WTC11 (cell line): ENCODE data around the gene TIGD7. TPM values are rescaled to one million over a fixed set of nuclear protein-coding genes. Genes with fewer than 3 reads are reported as not detected.

Experiments used
- ATAC-seq: fragments of 200-7000 bp; cut with Tn5 transposase; 2 replicates; pipeline ENCODE4 v1.10.0; 2021; ENCODE audit warnings: mild to moderate bottlenecking, moderate library complexity
- CTCF ChIA-PET: fragments of 300-600 bp; sonication (Branson Sonifier 250); formaldehyde crosslinking; loops from one replicate; lab custom pipeline; 2021; ENCODE audit warnings: antibody characterized with exemption; lab: Charles Lee
- POLR2A ChIA-PET: fragments of 350-600 bp; sonication (Branson Sonifier 250); formaldehyde crosslinking; loops from one replicate; lab custom pipeline; 2021; ENCODE audit warnings: antibody characterized with exemption; lab: Charles Lee
- DNase-seq: peaks from one replicate; pipeline ENCODE4 v3.0.0; 2021; ENCODE audit warnings: low spot score
- H3K27ac Mint-ChIP-seq: 2 replicates; pipeline ENCODE4 v1.8.0; 2021; ENCODE audit warnings: mixed read lengths
- H3K27me3 Mint-ChIP-seq: 2 replicates; pipeline ENCODE4 v1.8.0; 2021; ENCODE audit warnings: low read depth, mild to moderate bottlenecking, moderate library complexity, mixed read lengths
- H3K36me3 Mint-ChIP-seq: 2 replicates; pipeline ENCODE4 v1.8.0; 2021; ENCODE audit warnings: mixed read lengths
- H3K4me1 Mint-ChIP-seq: 2 replicates; pipeline ENCODE4 v1.8.0; 2022; ENCODE audit warnings: mixed read lengths
- H3K4me3 Mint-ChIP-seq: 2 replicates; pipeline ENCODE4 v1.8.0; 2021; ENCODE audit warnings: mild to moderate bottlenecking, moderate library complexity, mixed read lengths
- H3K9me3 Mint-ChIP-seq: 2 replicates; pipeline ENCODE4 v1.8.0; 2021; ENCODE audit warnings: mixed read lengths
- CBFB ChIP-seq: sonication (generic); formaldehyde crosslinking; IDR thresholded peaks from 2 replicates; pipeline ENCODE4 v1.8.1; 2022; ENCODE audit warnings: mild to moderate bottlenecking, low read depth, missing genetic modification reagents
- ESRRA ChIP-seq: sonication (generic); formaldehyde crosslinking; IDR thresholded peaks from 2 replicates; pipeline ENCODE4 v1.8.1; 2022; ENCODE audit warnings: mild to moderate bottlenecking, missing genetic modification reagents, borderline replicate concordance
- FOXK1 ChIP-seq: sonication (generic); formaldehyde crosslinking; IDR thresholded peaks from 2 replicates; pipeline ENCODE4 v1.8.0; 2022; ENCODE audit warnings: mild to moderate bottlenecking, moderate library complexity, missing genetic modification reagents
- FOXP4 ChIP-seq: sonication (generic); formaldehyde crosslinking; IDR thresholded peaks from 2 replicates; pipeline ENCODE4 v1.8.0; 2022; ENCODE audit warnings: mild to moderate bottlenecking, missing genetic modification reagents
- GABPB1 ChIP-seq: sonication (generic); formaldehyde crosslinking; IDR thresholded peaks from 2 replicates; pipeline ENCODE4 v1.8.1; 2023; ENCODE audit warnings: mild to moderate bottlenecking, missing genetic modification reagents
- HMGXB4 ChIP-seq: sonication (generic); formaldehyde crosslinking; IDR thresholded peaks from 2 replicates; pipeline ENCODE4 v1.8.1; 2023; ENCODE audit warnings: mild to moderate bottlenecking, moderate library complexity, missing genetic modification reagents
- MAX ChIP-seq: sonication (generic); formaldehyde crosslinking; IDR thresholded peaks from 2 replicates; pipeline ENCODE4 v1.8.0; 2022; ENCODE audit warnings: mild to moderate bottlenecking, missing genetic modification reagents
- RELA ChIP-seq: sonication (generic); formaldehyde crosslinking; IDR thresholded peaks from 2 replicates; pipeline ENCODE4 v1.8.1; 2022; ENCODE audit warnings: missing genetic modification reagents, mild to moderate bottlenecking, borderline replicate concordance
- RORB ChIP-seq: fragments of 250-450 bp; sonication (Bioruptor Pico); IDR thresholded peaks from 2 replicates; pipeline ENCODE4 v1.9.0; 2021; ENCODE audit warnings: mild to moderate bottlenecking
- ZBTB21 ChIP-seq: sonication (generic); formaldehyde crosslinking; IDR thresholded peaks from 2 replicates; pipeline ENCODE4 v1.8.1; 2023; ENCODE audit warnings: mild to moderate bottlenecking, missing genetic modification reagents, borderline replicate concordance
- ZMAT4 ChIP-seq: fragments of 250-450 bp; sonication (Bioruptor Pico); IDR thresholded peaks from 2 replicates; pipeline ENCODE4 v1.9.0; 2021; ENCODE audit warnings: mild to moderate bottlenecking
- ZNF263 ChIP-seq: sonication (generic); formaldehyde crosslinking; IDR thresholded peaks from 2 replicates; pipeline ENCODE4 v1.8.1; 2022; ENCODE audit warnings: low read depth, mild to moderate bottlenecking, moderate library complexity, missing genetic modification reagents
- ZNF671 ChIP-seq: fragments of 250-450 bp; sonication (Bioruptor Pico); IDR thresholded peaks from 2 replicates; pipeline ENCODE4 v1.8.0; 2021; ENCODE audit warnings: mild to moderate bottlenecking
- ZSCAN18 ChIP-seq: fragments of 250-450 bp; sonication (Bioruptor Pico); IDR thresholded peaks from 2 replicates; pipeline ENCODE4 v2.1.2; 2022; ENCODE audit warnings: mild to moderate bottlenecking, moderate library complexity
- total RNA-seq: library from RNA; stranded (reverse); gene quantifications from 3 replicates; pipeline ENCODE4 v1.2.3, GENCODE V29; 2021
- TF ChIP-seq, protein P1 (sequence below): fragments of 250-450 bp; sonication (Bioruptor Pico); IDR thresholded peaks from 2 replicates; pipeline ENCODE4 v1.9.0; 2021; ENCODE audit warnings: mild to moderate bottlenecking, borderline replicate concordance
- TF ChIP-seq, protein P2 (sequence below): sonication (generic); formaldehyde crosslinking; IDR thresholded peaks from 2 replicates; pipeline ENCODE4 v1.8.0; 2023; ENCODE audit warnings: mild to moderate bottlenecking, missing genetic modification reagents
- TF ChIP-seq, protein P3 (sequence below): sonication (generic); formaldehyde crosslinking; IDR thresholded peaks from 2 replicates; pipeline ENCODE4 v1.8.1; 2023; ENCODE audit warnings: mild to moderate bottlenecking, missing genetic modification reagents

Gene TIGD7
- total RNA-seq, 1 experiment from 2014 or later = 7.0 TPM

DNA sequence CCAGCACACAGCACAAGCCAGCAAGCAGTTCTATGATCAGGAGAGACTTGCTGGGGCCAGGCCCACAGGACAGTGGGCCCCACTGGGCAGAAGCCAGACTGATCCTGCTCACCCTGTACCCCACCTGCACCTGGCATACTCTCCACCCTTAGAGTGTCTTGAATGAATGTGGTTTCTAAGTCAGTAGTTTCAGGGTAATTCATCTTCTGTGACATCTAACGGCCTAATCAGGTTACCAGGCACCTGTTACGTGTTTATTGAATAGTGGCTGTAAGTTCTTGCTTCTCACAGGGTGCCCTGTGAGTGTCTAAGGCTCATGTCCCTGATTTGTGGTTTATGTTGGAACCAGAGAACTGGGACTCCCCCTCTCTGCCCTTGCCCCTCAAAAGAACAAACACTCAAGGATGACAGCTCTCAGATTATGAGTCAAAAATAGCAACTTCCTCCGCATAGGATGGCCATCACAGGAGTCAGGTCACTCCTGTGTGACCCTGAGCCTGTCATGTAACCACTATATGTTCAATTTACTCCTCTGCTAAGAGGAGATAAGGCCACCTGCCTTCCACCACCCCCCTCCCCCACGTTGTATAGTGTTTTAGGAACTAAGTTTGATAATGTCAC is 43.4 kb upstream of the TIGD7 start (continued):
- no peak for TF ChIP-seq ZBTB21 (CRISPR knock-in tag)
- TF ChIP-seq ZSCAN18 (CRISPR knock-in tag) = no peak
- TF ChIP-seq, protein P1, sequence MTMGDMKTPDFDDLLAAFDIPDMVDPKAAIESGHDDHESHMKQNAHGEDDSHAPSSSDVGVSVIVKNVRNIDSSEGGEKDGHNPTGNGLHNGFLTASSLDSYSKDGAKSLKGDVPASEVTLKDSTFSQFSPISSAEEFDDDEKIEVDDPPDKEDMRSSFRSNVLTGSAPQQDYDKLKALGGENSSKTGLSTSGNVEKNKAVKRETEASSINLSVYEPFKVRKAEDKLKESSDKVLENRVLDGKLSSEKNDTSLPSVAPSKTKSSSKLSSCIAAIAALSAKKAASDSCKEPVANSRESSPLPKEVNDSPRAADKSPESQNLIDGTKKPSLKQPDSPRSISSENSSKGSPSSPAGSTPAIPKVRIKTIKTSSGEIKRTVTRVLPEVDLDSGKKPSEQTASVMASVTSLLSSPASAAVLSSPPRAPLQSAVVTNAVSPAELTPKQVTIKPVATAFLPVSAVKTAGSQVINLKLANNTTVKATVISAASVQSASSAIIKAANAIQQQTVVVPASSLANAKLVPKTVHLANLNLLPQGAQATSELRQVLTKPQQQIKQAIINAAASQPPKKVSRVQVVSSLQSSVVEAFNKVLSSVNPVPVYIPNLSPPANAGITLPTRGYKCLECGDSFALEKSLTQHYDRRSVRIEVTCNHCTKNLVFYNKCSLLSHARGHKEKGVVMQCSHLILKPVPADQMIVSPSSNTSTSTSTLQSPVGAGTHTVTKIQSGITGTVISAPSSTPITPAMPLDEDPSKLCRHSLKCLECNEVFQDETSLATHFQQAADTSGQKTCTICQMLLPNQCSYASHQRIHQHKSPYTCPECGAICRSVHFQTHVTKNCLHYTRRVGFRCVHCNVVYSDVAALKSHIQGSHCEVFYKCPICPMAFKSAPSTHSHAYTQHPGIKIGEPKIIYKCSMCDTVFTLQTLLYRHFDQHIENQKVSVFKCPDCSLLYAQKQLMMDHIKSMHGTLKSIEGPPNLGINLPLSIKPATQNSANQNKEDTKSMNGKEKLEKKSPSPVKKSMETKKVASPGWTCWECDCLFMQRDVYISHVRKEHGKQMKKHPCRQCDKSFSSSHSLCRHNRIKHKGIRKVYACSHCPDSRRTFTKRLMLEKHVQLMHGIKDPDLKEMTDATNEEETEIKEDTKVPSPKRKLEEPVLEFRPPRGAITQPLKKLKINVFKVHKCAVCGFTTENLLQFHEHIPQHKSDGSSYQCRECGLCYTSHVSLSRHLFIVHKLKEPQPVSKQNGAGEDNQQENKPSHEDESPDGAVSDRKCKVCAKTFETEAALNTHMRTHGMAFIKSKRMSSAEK (CRISPR knock-in tag) = no peak

DNA sequence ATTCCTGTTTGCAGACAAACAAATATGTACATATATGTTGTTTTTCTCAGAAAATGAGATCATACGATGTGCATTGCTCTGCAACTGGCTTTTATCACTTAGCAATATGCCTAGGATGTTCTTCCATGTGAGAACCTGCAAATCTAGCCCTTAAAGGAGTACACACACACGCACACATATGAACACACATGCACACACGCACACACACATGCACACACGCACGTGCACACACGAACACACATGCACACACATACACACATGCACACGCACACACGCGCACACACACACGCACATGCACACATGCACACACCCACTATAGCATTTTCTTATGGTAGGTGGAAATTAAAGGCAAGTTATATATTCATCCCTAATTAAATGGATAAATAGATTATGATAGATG is 42.4 kb upstream of the TIGD7 start:
- DNase-seq (no peak), ATAC-seq (no peak)
- POLR2A ChIA-PET = no interaction called here
- Mint-ChIP-seq H3K36me3 (peaks cover 2% of the 10 kb centered on the region; the same call in 1 of the 2 replicates), H3K27me3 (peaks cover 23% of the 10 kb centered on the region), H3K4me3 (no peak overlapping the region), H3K4me1 (no peaks in the 10 kb centered on the region), H3K27ac (no peak overlapping the region), H3K9me3 (peaks cover 31% of the 10 kb centered on the region)
- TF ChIP-seq ESRRA (CRISPR knock-in tag) = no peak
- TF ChIP-seq ZNF263 (CRISPR knock-in tag) = no peak
- no peak for TF ChIP-seq GABPB1 (CRISPR knock-in tag)
- TF ChIP-seq, protein P2, sequence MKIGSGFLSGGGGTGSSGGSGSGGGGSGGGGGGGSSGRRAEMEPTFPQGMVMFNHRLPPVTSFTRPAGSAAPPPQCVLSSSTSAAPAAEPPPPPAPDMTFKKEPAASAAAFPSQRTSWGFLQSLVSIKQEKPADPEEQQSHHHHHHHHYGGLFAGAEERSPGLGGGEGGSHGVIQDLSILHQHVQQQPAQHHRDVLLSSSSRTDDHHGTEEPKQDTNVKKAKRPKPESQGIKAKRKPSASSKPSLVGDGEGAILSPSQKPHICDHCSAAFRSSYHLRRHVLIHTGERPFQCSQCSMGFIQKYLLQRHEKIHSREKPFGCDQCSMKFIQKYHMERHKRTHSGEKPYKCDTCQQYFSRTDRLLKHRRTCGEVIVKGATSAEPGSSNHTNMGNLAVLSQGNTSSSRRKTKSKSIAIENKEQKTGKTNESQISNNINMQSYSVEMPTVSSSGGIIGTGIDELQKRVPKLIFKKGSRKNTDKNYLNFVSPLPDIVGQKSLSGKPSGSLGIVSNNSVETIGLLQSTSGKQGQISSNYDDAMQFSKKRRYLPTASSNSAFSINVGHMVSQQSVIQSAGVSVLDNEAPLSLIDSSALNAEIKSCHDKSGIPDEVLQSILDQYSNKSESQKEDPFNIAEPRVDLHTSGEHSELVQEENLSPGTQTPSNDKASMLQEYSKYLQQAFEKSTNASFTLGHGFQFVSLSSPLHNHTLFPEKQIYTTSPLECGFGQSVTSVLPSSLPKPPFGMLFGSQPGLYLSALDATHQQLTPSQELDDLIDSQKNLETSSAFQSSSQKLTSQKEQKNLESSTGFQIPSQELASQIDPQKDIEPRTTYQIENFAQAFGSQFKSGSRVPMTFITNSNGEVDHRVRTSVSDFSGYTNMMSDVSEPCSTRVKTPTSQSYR (CRISPR knock-in tag) = no peak
- no peak for TF ChIP-seq ZNF671 (CRISPR knock-in tag)
- CTCF ChIA-PET = no interaction called here

DNA sequence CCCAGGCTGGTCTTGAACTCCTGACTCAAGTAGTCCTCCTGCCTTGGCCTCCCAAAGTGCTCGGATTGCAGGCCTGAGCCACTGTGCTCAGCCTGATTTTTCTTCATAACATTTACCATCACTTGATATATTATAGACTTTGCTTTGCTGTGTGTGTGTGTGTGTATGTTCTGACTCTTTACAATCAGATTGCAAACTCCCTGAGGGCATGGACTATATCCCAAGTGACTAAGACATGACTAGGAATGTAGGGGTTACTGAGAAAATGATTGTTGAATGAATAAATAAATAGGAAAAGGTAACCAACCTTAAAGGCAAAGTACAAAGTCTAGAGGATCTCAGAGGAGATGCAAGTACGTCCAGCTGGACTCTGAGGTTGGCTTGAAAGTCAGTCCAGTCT is 40.8 kb upstream of the TIGD7 start:
- DNase-seq (no peak), ATAC-seq (no peak)
- Mint-ChIP-seq H3K4me3 (no peak overlapping the region), H3K27me3 (peaks cover 22% of the 10 kb centered on the region), H3K4me1 (no peaks in the 10 kb centered on the region), H3K36me3 (peaks cover 2% of the 10 kb centered on the region; the same call in 1 of the 2 replicates), H3K27ac (no peak overlapping the region), H3K9me3 (peaks cover 36% of the 10 kb centered on the region)
- CTCF ChIA-PET = no interaction called here
- POLR2A ChIA-PET = no interaction called here
- TF ChIP-seq FOXK1 (CRISPR knock-in tag) (no peak), ZMAT4 (CRISPR knock-in tag) (no peak), FOXP4 (CRISPR knock-in tag) (no peak), GABPB1 (CRISPR knock-in tag) (no peak), MAX (CRISPR knock-in tag) (no peak), RELA (CRISPR knock-in tag) (no peak), CBFB (no peak), RORB (CRISPR knock-in tag) (no peak), HMGXB4 (CRISPR knock-in tag) (no peak)
- TF ChIP-seq, protein P3, sequence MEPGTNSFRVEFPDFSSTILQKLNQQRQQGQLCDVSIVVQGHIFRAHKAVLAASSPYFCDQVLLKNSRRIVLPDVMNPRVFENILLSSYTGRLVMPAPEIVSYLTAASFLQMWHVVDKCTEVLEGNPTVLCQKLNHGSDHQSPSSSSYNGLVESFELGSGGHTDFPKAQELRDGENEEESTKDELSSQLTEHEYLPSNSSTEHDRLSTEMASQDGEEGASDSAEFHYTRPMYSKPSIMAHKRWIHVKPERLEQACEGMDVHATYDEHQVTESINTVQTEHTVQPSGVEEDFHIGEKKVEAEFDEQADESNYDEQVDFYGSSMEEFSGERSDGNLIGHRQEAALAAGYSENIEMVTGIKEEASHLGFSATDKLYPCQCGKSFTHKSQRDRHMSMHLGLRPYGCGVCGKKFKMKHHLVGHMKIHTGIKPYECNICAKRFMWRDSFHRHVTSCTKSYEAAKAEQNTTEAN (CRISPR knock-in tag) = no peak
